Body of pancreas (tissue), 4 donors: ENCODE measurements around the gene VPS45. TPM values are rescaled to one million over a fixed set of nuclear protein-coding genes. Genes with fewer than 3 reads are reported as not detected.

Experiments used
- ATAC-seq: fragments of 150-250 bp; one replicate; pipeline ENCODE4 v1.9.1; 2016
- DNase-seq, 4 donors: peaks; one replicate each; pipeline ENCODE4 v3.0.0-alpha.2; 2019
- H3K27ac ChIP-seq, 4 donors: fragments of 200-600 bp; sonication (generic); 1 replicate in 3 of 4; 2 replicates in 1 of 4; pipeline versions ENCODE4 v1.5.1 to v1.6.1; 2016 to 2019; ENCODE audit warnings: mild to moderate bottlenecking in 1 of 4, mixed read lengths in 1 of 4, moderate library complexity in 1 of 4
- H3K27me3 ChIP-seq, 2 donors: fragments of 200-600 bp; sonication (generic); one replicate each; pipeline ENCODE4 v1.6.0; 2016; ENCODE audit warnings: mild to moderate bottlenecking in 1 of 2
- H3K36me3 ChIP-seq, 2 donors: fragments of 200-600 bp; sonication (generic); replicated peaks in 1 of 2; 2 replicates each; pipeline ENCODE4 v1.5.1; 2016; ENCODE audit warnings: low read depth in 2 of 2; ENCODE audit not compliant: insufficient read depth in 1 of 2
- H3K4me1 ChIP-seq: fragments of 200-600 bp; sonication (generic); one replicate; pipeline ENCODE4 v1.6.0; 2016
- H3K4me3 ChIP-seq, 2 donors: fragments of 200-600 bp; sonication (generic); 1 replicate in 1 of 2; 2 replicates in 1 of 2; pipeline ENCODE4 v1.5.1; 2016 to 2019
- H3K9me3 ChIP-seq, 3 donors: fragments of 200-600 bp; sonication (generic); 1 replicate in 2 of 3; 2 replicates in 1 of 3; pipeline ENCODE4 v1.5.1; 2016
- POLR2A ChIP-seq, 3 donors: fragments of 450-650 bp; IDR thresholded peaks; one replicate each; pipeline ENCODE4 v1.6.1; 2016; ENCODE audit warnings: antibody characterized with exemption in 3 of 3, mild to moderate bottlenecking in 2 of 3
- whole genome bisulfite sequencing, 2 donors: methylation state at CpG; one replicate each; pipeline ENCODE4 v1.1.5; 2017; 5-methylcytosine and 5-hydroxymethylcytosine counted together
- intact Hi-C: fragments of 100-400 bp; cut with DNase I; formaldehyde crosslinking; loops from one replicate; pipeline ENCODE4 v1.15.1; 2023
- total RNA-seq, 2 donors: library from RNA; depleted of rRNA; stranded (reverse); fragments of >200 nt; gene quantifications; one replicate each; pipeline ENCODE4 v1.1.0, GENCODE V29; 2016
- TF ChIP-seq, protein P1 (sequence below), 7 experiments: fragments of 450-650 bp in 4 of 7; fragments of 200-600 bp in 3 of 7; sonication (generic) in 3 of 7; IDR thresholded peaks; one replicate each; pipeline ENCODE4 v1.5.1; 2016 to 2019; ENCODE audit warnings: antibody characterized with exemption in 7 of 7

The VPS45 gene
- total RNA-seq, 2 donors from 2014 or later: 30.9 to 34.3 TPM

- DNase-seq (peak in 1 of 4 donors; percentile 32), ATAC-seq (no peak)
- H3K9me3 ChIP-seq: no peaks in the 10 kb centered on the region
- H3K36me3 ChIP-seq: no peaks in the 10 kb centered on the region
- TF ChIP-seq, protein P1, sequence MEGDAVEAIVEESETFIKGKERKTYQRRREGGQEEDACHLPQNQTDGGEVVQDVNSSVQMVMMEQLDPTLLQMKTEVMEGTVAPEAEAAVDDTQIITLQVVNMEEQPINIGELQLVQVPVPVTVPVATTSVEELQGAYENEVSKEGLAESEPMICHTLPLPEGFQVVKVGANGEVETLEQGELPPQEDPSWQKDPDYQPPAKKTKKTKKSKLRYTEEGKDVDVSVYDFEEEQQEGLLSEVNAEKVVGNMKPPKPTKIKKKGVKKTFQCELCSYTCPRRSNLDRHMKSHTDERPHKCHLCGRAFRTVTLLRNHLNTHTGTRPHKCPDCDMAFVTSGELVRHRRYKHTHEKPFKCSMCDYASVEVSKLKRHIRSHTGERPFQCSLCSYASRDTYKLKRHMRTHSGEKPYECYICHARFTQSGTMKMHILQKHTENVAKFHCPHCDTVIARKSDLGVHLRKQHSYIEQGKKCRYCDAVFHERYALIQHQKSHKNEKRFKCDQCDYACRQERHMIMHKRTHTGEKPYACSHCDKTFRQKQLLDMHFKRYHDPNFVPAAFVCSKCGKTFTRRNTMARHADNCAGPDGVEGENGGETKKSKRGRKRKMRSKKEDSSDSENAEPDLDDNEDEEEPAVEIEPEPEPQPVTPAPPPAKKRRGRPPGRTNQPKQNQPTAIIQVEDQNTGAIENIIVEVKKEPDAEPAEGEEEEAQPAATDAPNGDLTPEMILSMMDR (IDR thresholded peaks at IDR 0.05): no peak
- TF ChIP-seq POLR2A (IDR thresholded peaks at IDR 0.05): peak in 1 of 3 donors; percentile 11
- peak overlapping the region in 1 of 4 donors; percentile 62 for H3K27ac ChIP-seq
- intact Hi-C loops: no loop called here
- H3K4me3 ChIP-seq: peak overlapping the region in 1 of 2 donors; percentile 25
- peaks cover 0 to 7% of the 10 kb centered on the region in 2 donors for H3K27me3 ChIP-seq
- peaks cover 11% of the 10 kb centered on the region for H3K4me1 ChIP-seq
- 63 to 84% methylated on average over 15 of the region's 15 CpGs for WGBS, 2 donors
Observed at GRCh38 chr1:150151291-150152181, 84.0 kb downstream of the VPS45 start.

- TF ChIP-seq, protein P1 (IDR thresholded peaks at IDR 0.05): no peak
- no peak for TF ChIP-seq POLR2A (IDR thresholded peaks at IDR 0.05)
Observed at GRCh38 chr1:150152182-150152536, 84.6 kb downstream of the VPS45 start.

DNA sequence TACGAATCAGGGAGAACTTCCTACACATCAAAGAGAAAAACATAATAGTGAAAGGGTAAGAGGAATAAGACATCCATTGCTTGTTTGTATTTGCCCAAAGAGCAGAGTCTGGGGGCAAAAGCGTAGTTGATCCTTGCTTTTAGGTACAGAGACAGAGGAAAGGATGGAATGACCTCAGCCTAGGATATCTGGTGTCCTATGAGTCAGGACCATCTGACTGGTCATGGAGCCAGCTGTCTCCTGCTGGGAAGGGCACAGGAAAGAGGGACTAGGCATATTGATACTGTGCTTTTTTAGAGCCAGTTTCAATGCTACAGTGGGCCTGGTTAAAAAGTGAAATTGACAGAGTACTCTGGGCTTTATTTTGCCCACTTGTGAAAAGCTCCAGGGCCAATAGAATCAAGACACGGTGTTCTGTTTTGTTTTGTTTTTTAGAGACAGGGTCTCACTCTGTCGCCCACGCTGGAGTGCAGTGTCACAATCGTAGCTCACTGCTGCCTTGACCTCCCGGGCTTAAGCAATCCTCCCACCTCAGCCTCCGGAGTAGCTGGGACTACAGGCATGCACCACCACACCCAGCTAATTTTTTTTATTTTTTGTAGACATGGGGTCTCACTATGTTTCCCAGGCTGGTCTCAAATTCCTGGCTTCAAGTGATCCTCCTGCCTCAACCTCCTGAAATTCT is 85.3 kb downstream of the VPS45 start:
- TF ChIP-seq, protein P1 (IDR thresholded peaks at IDR 0.05): no peak
- TF ChIP-seq POLR2A (IDR thresholded peaks at IDR 0.05): no peak
- H3K27me3 ChIP-seq: peaks cover 0 to 7% of the 10 kb centered on the region in 2 donors
- WGBS, 2 donors: 83 to 89% methylated on average over 8 of the region's 8 CpGs
- intact Hi-C loops: no loop called here
- H3K27ac ChIP-seq: no peak overlapping the region
- H3K4me3 ChIP-seq: no peak overlapping the region
- H3K9me3 ChIP-seq: no peaks in the 10 kb centered on the region
- no peaks in the 10 kb centered on the region for H3K36me3 ChIP-seq
- DNase-seq: no peak
- no peak for ATAC-seq
- H3K4me1 ChIP-seq: peaks cover 11% of the 10 kb centered on the region

More at GRCh38 chr1:150152182-150152536, 84.6 kb downstream of the VPS45 start:
- H3K36me3 ChIP-seq: no peaks in the 10 kb centered on the region
- no peak for ATAC-seq
- peaks cover 0 to 7% of the 10 kb centered on the region in 2 donors for H3K27me3 ChIP-seq
- no peak overlapping the region for H3K27ac ChIP-seq
- peaks cover 11% of the 10 kb centered on the region for H3K4me1 ChIP-seq
- no peaks in the 10 kb centered on the region for H3K9me3 ChIP-seq
- 76 to 100% methylated on average over 2 of the region's 2 CpGs for WGBS, 2 donors
- intact Hi-C loops: no loop called here
- no peak overlapping the region for H3K4me3 ChIP-seq
- no peak for DNase-seq

- intact Hi-C loops: no loop called here
- Histone ChIP-seq H3K27ac (no peak overlapping the region), H3K27me3 (peaks cover 0 to 7% of the 10 kb centered on the region in 2 donors), H3K36me3 (no peaks in the 10 kb centered on the region), H3K9me3 (no peaks in the 10 kb centered on the region), H3K4me3 (no peak overlapping the region), H3K4me1 (peaks cover 9% of the 10 kb centered on the region)
- ATAC-seq (no peak), DNase-seq (no peak)
- TF ChIP-seq, protein P1 (IDR thresholded peaks at IDR 0.05): no peak
- no peak for TF ChIP-seq POLR2A (IDR thresholded peaks at IDR 0.05)
- 41 to 47% methylated on average over 4 of the region's 4 CpGs for WGBS, 2 donors
Observed at GRCh38 chr1:150154143-150154542, 86.6 kb downstream of the VPS45 start.
